Pancreas (tissue), 10 donors: Measurements from ENCODE around the gene SAMD8. TPM values are rescaled to one million over a fixed set of nuclear protein-coding genes. Genes with fewer than 3 reads are reported as not detected.

Source experiments
- ATAC-seq, 4 donors: fragments of 200-7000 bp; cut with Tn5 transposase; one replicate each; pipeline versions ENCODE4 v1.8.0 to v1.9.1; 2020; ENCODE audit warnings: mild to moderate bottlenecking in 4 of 4, moderate library complexity in 4 of 4
- DNase-seq, 6 donors: peaks; one replicate each; pipeline ENCODE4 v3.0.0-alpha.2; 2020
- FAIRE-seq: peaks from 2 replicates; lab custom pipeline; 2012; peaks lifted over from hg19 to GRCh38; lab: Jason Lieb, UNC
- H3K27ac ChIP-seq, 4 donors: fragments of 200-600 bp; sonication (generic); 1 replicate in 3 of 4; 2 replicates in 1 of 4; pipeline versions ENCODE4 v1.5.0 to v1.8.0; 2020
- H3K27me3 ChIP-seq, 4 donors: fragments of 200-600 bp; one replicate each; pipeline ENCODE4 v1.8.0; 2021
- H3K36me3 ChIP-seq, 3 donors: fragments of 200-600 bp; sonication (generic) in 1 of 3; one replicate each; pipeline versions ENCODE4 v1.5.0 to v1.8.0; 2020 to 2021
- H3K4me1 ChIP-seq, 3 donors: fragments of 200-600 bp; one replicate each; pipeline ENCODE4 v1.8.0; 2021
- H3K4me3 ChIP-seq, 4 donors: fragments of 200-600 bp; sonication (generic) in 2 of 4; one replicate each; pipeline versions ENCODE4 v1.5.0 to v1.8.0; 2020 to 2021
- H3K9me3 ChIP-seq, 4 donors: fragments of 200-600 bp; one replicate each; pipeline ENCODE4 v1.8.0; 2021
- CTCF ChIP-seq, 4 donors: fragments of 200-600 bp; sonication (generic) in 3 of 4; IDR thresholded peaks; one replicate each; pipeline versions ENCODE4 v1.5.0 to v1.8.0; 2021; ENCODE audit warnings: antibody characterized with exemption in 4 of 4
- WGBS, 2 donors: extraction: QIAGEN DNeasy Blood & Tissue Kit; methylation state at CpG; one replicate each; pipeline ENCODE4 v1.1.7; 2013; 5-methylcytosine and 5-hydroxymethylcytosine counted together
- intact Hi-C, 3 donors: fragments of 100-400 bp; cut with DNase I; formaldehyde crosslinking; loops; one replicate each; pipeline versions ENCODE4 v1.11.1 to v1.14.2; 2022
- polyA plus RNA-seq, 2 donors: library from polyadenylated mRNA; stranded (reverse); fragments of 200-250 nt; gene quantifications; one replicate each; pipeline ENCODE4 v1.2.3, GENCODE V29; 2013
- total RNA-seq, 6 donors: library from RNA; stranded (reverse); fragmentation: NEBNext Ultra II Directional in 4 of 6; extraction: Animal tissue kit (Norgen Biotek cat#: 25700) in 4 of 6; gene quantifications; one replicate each; pipeline versions ENCODE4 v1.2.1 to v1.2.4, GENCODE V29; 2021 to 2023
- donor health status: healthy with polysubstance abuse.
- donor health status: DM: no; HTN: no; CAD: no; lungs with moderate emphysema.
- donor health status: DM: no; HTN: no; CAD: no.
- donor health status: control.
- donor health status: control.
- donor health status: Bipolar disorder and iron deficiency.
- donor health status: DM: yes; HTN: yes; CAD: no.
- donor health status: DM: no; HTN: no; CAD: no.
- donor health status: DM: no; HTN: no; CAD: no.
- donor health status: DM: yes; HTN: yes; CAD: no.

The SAMD8 gene
- total and polyA plus RNA-seq, 8 donors = 2.1 to 10.1 (median 6.2) TPM

GRCh38 chr10:75170215-75170614 is 58.8 kb downstream of the SAMD8 start:
- no peak for TF ChIP-seq CTCF (IDR thresholded peaks at IDR 0.05)
- Histone ChIP-seq H3K27ac (no peak overlapping the region), H3K4me3 (no peak overlapping the region), H3K9me3 (no peaks in the 10 kb centered on the region), H3K27me3 (no peaks in the 10 kb centered on the region), H3K4me1 (peaks cover 0 to 7% (median 0%) of the 10 kb centered on the region in 3 donors), H3K36me3 (no peaks in the 10 kb centered on the region)
- FAIRE-seq (no peak), DNase-seq (no peak), ATAC-seq (no peak)
- intact Hi-C loops = no loop called here
- WGBS, 2 donors = 73 to 81% methylated on average over 1 of the region's 1 CpG

GRCh38 chr10:75175046-75175445 is 63.6 kb downstream of the SAMD8 start:
- no peak for TF ChIP-seq CTCF (IDR thresholded peaks at IDR 0.05)
- Histone ChIP-seq H3K36me3 (peaks cover 0 to 4% (median 0%) of the 10 kb centered on the region in 3 donors), H3K4me1 (no peaks in the 10 kb centered on the region), H3K27ac (no peak overlapping the region), H3K9me3 (no peaks in the 10 kb centered on the region), H3K4me3 (no peak overlapping the region), H3K27me3 (no peaks in the 10 kb centered on the region)
- 96 to 97% methylated on average over 2 of the region's 2 CpGs for WGBS, 2 donors
- no peak for ATAC-seq
- intact Hi-C loops = no loop called here
- FAIRE-seq = no peak
- no peak for DNase-seq

- FAIRE-seq = no peak
- Histone ChIP-seq H3K27ac (no peak overlapping the region), H3K36me3 (peaks cover 0 to 4% (median 0%) of the 10 kb centered on the region in 3 donors), H3K9me3 (no peaks in the 10 kb centered on the region), H3K27me3 (no peaks in the 10 kb centered on the region), H3K4me3 (no peak overlapping the region), H3K4me1 (no peaks in the 10 kb centered on the region)
- ATAC-seq = no peak
- 87 to 88% methylated on average over 6 of the region's 6 CpGs for WGBS, 2 donors
- TF ChIP-seq CTCF (IDR thresholded peaks at IDR 0.05) = no peak
- intact Hi-C loops = no loop called here
- DNase-seq = no peak
These were observed 64.6 kb downstream of the SAMD8 start for GRCh38 chr10:75176046-75176445.

GRCh38 chr10:75176736-75177135 is 65.3 kb downstream of the SAMD8 start:
- no peak for DNase-seq
- H3K4me1 ChIP-seq = no peaks in the 10 kb centered on the region
- no peak for FAIRE-seq
- H3K4me3 ChIP-seq = no peak overlapping the region
- no peak for TF ChIP-seq CTCF (IDR thresholded peaks at IDR 0.05)
- 96 to 100% methylated on average over 1 of the region's 1 CpG for WGBS, 2 donors
- no peak overlapping the region for H3K27ac ChIP-seq
- H3K36me3 ChIP-seq = peaks cover 0 to 4% (median 0%) of the 10 kb centered on the region in 3 donors
- H3K27me3 ChIP-seq = no peaks in the 10 kb centered on the region
- no peak for ATAC-seq
- H3K9me3 ChIP-seq = no peaks in the 10 kb centered on the region
- intact Hi-C loops = no loop called here

- no peak for ATAC-seq
- WGBS, 2 donors = 94 to 100% methylated on average over 1 of the region's 1 CpG
- no peak for TF ChIP-seq CTCF (IDR thresholded peaks at IDR 0.05)
- Histone ChIP-seq H3K4me3 (no peak overlapping the region), H3K27ac (no peak overlapping the region), H3K36me3 (peaks cover 0 to 4% (median 0%) of the 10 kb centered on the region in 3 donors), H3K9me3 (no peaks in the 10 kb centered on the region), H3K27me3 (no peaks in the 10 kb centered on the region), H3K4me1 (no peaks in the 10 kb centered on the region)
- no peak for DNase-seq
- no peak for FAIRE-seq
- intact Hi-C loops = no loop called here
These were observed 68.3 kb downstream of the SAMD8 start for GRCh38 chr10:75179657-75180177.
